ENCODE data around the gene IL17D.
A peak's percentile ranks its signal among the peaks of the same experiment; 100 is the strongest.
"Not testable (repeated sequence)": the region's sequence is repeated elsewhere in the genome, so short reads cannot be mapped to it uniquely, and the experiment has no call there.

IL17D gene

DNA sequence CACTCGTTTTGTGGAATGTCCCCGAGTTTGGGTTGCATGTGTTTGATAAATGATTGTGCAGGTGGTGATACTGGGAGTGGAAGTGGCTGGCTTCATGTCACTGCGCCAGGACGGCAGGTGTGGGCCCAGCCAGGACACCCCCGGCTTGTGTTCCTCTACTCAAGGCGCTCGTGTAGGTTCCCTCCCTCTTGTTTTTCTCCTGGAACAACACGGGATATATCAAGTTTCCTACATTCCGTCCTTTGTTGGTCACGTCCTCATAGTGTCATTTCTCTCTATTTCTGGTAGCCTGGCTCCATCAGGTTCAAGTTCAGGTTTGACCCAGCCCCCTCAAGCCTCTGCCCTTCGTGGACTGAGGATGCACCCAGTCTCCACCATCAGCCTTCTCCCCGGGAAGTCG, 16.3 kb downstream of the IL17D start:
- no peak for DNase-seq (ENCODE audit: low spot score)

- DNase-seq (ENCODE audit: low spot score) = no peak
Measured at GRCh38 chr13:20720499-20720898, 17.0 kb downstream of the IL17D start.

DNA sequence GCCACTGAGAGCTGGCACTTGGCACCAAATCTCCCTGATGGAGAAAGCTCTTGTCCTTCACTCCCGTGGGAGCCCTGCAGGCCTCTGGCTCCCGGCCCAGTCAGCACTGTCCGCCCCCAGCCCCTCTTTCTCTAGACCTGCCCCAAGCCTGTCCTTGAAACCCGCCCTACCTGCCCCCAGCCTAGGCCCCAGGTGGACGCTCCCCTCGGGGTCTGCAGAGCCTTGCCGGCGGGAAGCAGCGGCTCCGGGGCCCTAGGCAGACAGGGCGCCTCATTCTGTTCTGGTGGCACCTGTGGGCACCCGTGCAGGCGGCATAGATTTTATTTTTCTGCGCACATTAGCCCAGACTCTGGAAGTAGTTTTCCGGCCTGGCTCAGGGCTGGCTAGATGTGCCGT, 17.6 kb downstream of the IL17D start:
- DNase-seq (ENCODE audit: low spot score) = no peak

DNA sequence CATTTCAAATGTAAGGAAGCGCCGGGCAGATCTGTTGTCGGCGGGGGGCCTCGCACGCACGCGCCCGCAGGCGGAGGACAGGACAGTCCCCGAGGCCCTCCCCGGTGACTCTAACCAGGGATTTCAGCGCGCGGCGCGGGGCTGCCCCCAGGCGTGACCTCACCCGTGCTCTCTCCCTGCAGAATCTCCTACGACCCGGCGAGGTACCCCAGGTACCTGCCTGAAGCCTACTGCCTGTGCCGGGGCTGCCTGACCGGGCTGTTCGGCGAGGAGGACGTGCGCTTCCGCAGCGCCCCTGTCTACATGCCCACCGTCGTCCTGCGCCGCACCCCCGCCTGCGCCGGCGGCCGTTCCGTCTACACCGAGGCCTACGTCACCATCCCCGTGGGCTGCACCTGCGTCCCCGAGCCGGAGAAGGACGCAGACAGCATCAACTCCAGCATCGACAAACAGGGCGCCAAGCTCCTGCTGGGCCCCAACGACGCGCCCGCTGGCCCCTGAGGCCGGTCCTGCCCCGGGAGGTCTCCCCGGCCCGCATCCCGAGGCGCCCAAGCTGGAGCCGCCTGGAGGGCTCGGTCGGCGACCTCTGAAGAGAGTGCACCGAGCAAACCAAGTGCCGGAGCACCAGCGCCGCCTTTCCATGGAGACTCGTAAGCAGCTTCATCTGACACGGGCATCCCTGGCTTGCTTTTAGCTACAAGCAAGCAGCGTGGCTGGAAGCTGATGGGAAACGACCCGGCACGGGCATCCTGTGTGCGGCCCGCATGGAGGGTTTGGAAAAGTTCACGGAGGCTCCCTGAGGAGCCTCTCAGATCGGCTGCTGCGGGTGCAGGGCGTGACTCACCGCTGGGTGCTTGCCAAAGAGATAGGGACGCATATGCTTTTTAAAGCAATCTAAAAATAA, 18.2 kb downstream of the IL17D start:
- peak; percentile 68 for DNase-seq (ENCODE audit: low spot score)

GRCh38 chr13:20727856-20728255, 24.4 kb downstream of the IL17D start:
- no peak for DNase-seq (ENCODE audit: low spot score)

GRCh38 chr13:20728579-20729311, 25.2 kb downstream of the IL17D start:
- DNase-seq (ENCODE audit: low spot score) = no peak

- no peak for DNase-seq (ENCODE audit: low spot score)
Measured at GRCh38 chr13:20729633-20730585, 26.4 kb downstream of the IL17D start.

GRCh38 chr13:20738616-20739015, 35.1 kb downstream of the IL17D start:
- DNase-seq (ENCODE audit: low spot score) = no peak

DNA sequence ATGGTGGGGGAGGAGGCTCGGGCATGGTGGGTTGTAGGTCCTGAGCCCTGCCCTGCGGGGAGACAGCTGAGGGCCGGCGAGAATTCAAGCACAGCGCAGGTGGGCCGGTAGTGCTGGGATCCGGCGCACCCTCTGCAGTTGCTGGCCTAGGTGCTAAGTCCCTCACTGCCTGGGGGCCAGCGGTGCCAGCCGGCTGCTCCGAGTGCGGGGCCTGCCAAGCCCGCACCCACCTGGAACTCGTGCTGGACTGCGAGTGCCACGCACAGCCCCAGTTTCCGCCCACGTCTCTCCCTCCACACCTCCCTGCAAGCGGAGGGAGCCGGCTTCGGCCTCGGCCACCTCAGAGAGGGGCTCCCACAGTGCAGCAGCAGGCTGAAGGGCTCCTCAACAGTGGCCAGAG, 36.5 kb downstream of the IL17D start:
- DNase-seq (ENCODE audit: low spot score) = no peak

DNA sequence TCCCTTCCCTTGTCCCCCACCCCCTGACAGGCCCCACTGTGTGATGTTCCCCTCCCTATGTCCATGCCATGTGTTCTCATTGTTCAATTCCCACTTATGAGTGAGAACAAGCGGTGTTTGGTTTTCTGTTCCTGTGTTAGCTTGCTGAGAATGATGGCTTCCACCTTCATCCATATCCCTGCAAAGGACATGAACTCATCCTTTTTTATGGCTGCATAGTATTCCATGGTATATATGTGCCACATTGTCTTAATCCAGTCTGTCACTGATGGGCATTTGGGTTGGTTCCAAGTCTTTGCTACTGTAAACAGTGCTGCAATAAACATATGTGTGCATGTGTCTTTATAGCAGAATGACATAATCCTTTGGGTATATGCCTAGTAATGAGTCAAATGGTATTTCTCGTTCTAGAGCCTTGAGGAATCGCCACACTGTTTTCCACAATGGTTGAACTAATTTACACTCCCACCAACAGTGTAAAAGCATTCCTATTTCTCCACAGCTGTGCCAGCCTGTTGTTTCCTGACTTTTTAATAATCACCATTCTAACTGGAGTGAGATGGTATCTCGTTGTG, 40.4 kb downstream of the IL17D start:
- not testable (repeated sequence) for DNase-seq (ENCODE audit: low spot score)

GRCh38 chr13:20749377-20749776, 45.9 kb downstream of the IL17D start:
- DNase-seq (ENCODE audit: low spot score) = no peak

DNA sequence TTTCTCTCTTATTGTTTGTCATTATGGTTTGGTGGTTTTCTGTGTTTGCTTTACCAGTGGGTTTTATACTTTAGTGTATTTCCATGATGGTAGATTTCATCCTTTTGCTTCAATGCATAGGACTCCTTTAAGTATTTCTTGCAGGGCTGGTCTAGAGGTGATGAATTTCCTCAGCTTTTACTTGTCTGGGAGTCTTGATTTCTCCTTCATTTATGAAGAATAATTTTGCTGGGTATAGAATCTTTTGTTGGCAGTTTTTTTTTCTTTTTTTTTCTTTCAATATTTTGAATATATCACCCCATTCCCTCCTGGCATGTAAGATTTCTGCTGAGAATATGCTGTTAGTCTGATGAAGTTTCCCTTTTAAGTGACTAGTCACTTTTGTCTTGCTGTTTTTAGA, 50.5 kb downstream of the IL17D start:
- DNase-seq (ENCODE audit: low spot score) = no peak

- no peak for DNase-seq (ENCODE audit: low spot score)
Measured at GRCh38 chr13:20760872-20761271, 57.4 kb downstream of the IL17D start.

GRCh38 chr13:20767309-20767943, 63.9 kb downstream of the IL17D start:
- DNase-seq (ENCODE audit: low spot score) = no peak

GRCh38 chr13:20769091-20769490, 65.6 kb downstream of the IL17D start:
- DNase-seq (ENCODE audit: low spot score) = no peak

- no peak for DNase-seq (ENCODE audit: low spot score)
Measured at GRCh38 chr13:20769834-20770233, 66.3 kb downstream of the IL17D start.

Data from cerebellar cortex (tissue), 1 donor.